Measurements from ENCODE around the gene DQX1.

DNA sequence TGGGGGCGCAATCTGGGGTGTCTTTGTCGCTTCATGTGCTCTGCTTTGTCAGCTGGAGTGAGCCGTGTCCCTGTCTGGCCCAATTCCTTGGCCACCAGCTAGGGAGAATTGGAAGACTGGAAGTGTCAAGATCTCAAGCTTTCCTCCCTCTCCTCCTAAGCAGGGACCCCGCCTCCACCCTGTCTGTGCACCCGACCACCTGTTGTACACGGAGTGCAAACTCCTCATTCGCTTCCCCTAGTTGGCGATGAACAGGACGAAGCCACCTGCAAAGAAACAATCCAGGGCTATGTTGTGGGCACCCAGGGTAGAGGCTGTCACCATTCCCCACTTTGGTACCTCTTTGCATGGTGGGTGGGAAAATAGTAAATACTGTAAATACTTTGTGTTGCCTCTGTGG is 1.7 kb upstream of the DQX1 start:
- TF ChIP-seq SIN3A (IDR thresholded peaks at IDR 0.05; ENCODE audit: borderline replicate concordance, insufficient read depth, low read length) (no peak), POLR2AphosphoS5 (IDR thresholded peaks at IDR 0.05; ENCODE audit: low read depth, low read length) (no peak), FOXP2 (optimal IDR thresholded peaks at IDR 0.05; ENCODE audit: borderline replicate concordance, extremely low read depth, extremely low read length, insufficient read depth) (no peak)
- TF ChIP-seq, protein P1, sequence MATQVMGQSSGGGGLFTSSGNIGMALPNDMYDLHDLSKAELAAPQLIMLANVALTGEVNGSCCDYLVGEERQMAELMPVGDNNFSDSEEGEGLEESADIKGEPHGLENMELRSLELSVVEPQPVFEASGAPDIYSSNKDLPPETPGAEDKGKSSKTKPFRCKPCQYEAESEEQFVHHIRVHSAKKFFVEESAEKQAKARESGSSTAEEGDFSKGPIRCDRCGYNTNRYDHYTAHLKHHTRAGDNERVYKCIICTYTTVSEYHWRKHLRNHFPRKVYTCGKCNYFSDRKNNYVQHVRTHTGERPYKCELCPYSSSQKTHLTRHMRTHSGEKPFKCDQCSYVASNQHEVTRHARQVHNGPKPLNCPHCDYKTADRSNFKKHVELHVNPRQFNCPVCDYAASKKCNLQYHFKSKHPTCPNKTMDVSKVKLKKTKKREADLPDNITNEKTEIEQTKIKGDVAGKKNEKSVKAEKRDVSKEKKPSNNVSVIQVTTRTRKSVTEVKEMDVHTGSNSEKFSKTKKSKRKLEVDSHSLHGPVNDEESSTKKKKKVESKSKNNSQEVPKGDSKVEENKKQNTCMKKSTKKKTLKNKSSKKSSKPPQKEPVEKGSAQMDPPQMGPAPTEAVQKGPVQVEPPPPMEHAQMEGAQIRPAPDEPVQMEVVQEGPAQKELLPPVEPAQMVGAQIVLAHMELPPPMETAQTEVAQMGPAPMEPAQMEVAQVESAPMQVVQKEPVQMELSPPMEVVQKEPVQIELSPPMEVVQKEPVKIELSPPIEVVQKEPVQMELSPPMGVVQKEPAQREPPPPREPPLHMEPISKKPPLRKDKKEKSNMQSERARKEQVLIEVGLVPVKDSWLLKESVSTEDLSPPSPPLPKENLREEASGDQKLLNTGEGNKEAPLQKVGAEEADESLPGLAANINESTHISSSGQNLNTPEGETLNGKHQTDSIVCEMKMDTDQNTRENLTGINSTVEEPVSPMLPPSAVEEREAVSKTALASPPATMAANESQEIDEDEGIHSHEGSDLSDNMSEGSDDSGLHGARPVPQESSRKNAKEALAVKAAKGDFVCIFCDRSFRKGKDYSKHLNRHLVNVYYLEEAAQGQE (IDR thresholded peaks at IDR 0.05; ENCODE audit: insufficient read depth in 1 of 2, low read depth in 2 of 2, low read length in 2 of 2), result no peak

All from PFSK-1 (cell line).